Epithelial cell of proximal tubule (primary cell): ENCODE data around the gene PRKCB. TPM values are rescaled to one million over a fixed set of nuclear protein-coding genes. Genes with fewer than 3 reads are reported as not detected.

ENCODE experiments used
- DNase-seq: peaks from one replicate; pipeline ENCODE4 v3.0.0-alpha.2; 2011; ENCODE audit warnings: low read depth
- H3K4me3 ChIP-seq: 2 replicates; pipeline ENCODE4 v1.5.1; 2011; ENCODE audit warnings: low read depth, mild to moderate bottlenecking, low read length
- CTCF ChIP-seq: conservative IDR thresholded peaks from 2 replicates; pipeline ENCODE4 v1.5.1; 2012; ENCODE audit warnings: low read depth, mild to moderate bottlenecking, low read length
- total RNA-seq: library from RNA; depleted of rRNA; stranded (reverse); fragments of >200 nt; gene quantifications from 2 replicates; pipeline ENCODE4 v1.2.3, GENCODE V29; 2015

The PRKCB gene
- total RNA-seq, 1 donor from 2014 or later: not detected

GRCh38 chr16:24165273-24165672 is 329.5 kb downstream of the PRKCB start:
- no peak for DNase-seq
- TF ChIP-seq CTCF: no peak
- no peak overlapping the region for H3K4me3 ChIP-seq

- no peak for DNase-seq
- no peak overlapping the region for H3K4me3 ChIP-seq
- no peak for TF ChIP-seq CTCF
Measured at GRCh38 chr16:24166661-24167528, 331.1 kb downstream of the PRKCB start.

GRCh38 chr16:24168856-24169255 is 333.1 kb downstream of the PRKCB start:
- H3K4me3 ChIP-seq: no peak overlapping the region
- TF ChIP-seq CTCF: no peak
- no peak for DNase-seq

- DNase-seq: no peak
- H3K4me3 ChIP-seq: no peak overlapping the region
- no peak for TF ChIP-seq CTCF
Measured at GRCh38 chr16:24170407-24170806, 334.6 kb downstream of the PRKCB start.

- no peak overlapping the region for H3K4me3 ChIP-seq
- TF ChIP-seq CTCF: no peak
- no peak for DNase-seq
Measured at GRCh38 chr16:24174504-24174903, 338.7 kb downstream of the PRKCB start.

- no peak for DNase-seq
- TF ChIP-seq CTCF: no peak
- H3K4me3 ChIP-seq: no peak overlapping the region
Measured at GRCh38 chr16:24174957-24175356, 339.2 kb downstream of the PRKCB start.

GRCh38 chr16:24178496-24178895 is 342.7 kb downstream of the PRKCB start:
- no peak for TF ChIP-seq CTCF
- DNase-seq: no peak
- H3K4me3 ChIP-seq: no peak overlapping the region
